C4-2B (cell line): ENCODE results near the gene VAC14.

ENCODE experiments used
- CTCF ChIP-seq: fragments of 450-650 bp; conservative IDR thresholded peaks from 2 replicates; pipeline ENCODE4 v1.5.1; 2017; ENCODE audit warnings: mild to moderate bottlenecking
- ZFX ChIP-seq: fragments of 450-650 bp; IDR thresholded peaks from 2 replicates; pipeline ENCODE4 v1.6.1; 2017

DNA sequence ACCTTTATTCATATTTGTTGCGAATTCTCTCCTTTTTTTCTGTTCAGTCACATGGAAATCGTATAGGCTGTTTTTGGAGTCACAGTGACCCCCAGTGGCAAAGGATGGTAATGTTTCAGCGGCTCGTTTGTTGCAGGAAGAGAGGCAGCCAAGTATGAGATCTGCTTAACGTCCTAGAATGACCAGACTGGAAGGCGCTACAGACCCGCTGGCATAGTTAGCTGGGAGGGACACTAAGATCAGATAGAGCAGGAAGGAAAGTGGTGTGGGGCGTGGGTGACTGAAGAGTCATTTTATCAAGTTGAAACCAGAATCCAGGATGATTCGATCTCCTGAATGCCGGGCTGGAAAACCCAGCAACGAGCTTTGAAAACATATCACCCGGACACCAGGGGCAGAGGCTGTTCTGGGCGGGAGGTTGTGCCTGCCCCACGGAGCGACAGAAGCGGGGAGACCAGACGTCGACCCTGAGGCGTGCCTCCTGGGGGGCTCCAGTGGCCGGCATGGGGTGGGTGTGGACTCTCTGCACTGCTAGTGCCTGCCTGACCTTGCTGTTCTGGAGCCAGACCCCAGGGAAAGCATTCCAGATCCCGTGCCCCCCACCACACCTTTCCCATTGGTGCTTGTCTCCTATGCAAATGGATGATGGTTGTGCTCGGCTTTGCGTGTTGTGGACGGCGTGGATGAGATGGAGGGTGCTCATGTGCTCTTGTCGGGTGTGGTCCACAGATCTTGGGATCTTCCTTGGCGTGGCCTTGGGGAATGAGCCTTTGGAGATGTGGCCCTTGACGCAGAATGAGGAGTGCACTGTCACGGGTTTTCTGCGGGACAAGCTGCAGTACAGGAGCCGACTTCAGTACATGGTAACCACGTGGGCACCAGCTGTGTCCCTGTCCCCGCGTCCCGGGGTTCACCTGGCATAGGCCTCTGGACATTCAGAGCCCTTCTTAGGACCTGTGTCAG lies 146.9 kb downstream of the VAC14 start:
- TF ChIP-seq CTCF (peak; percentile 90), ZFX (no peak)
